CMK (cell line): ENCODE data around the gene ACSL6.
"Not testable (repeated sequence)": the region's sequence is repeated elsewhere in the genome, so short reads cannot be mapped to it uniquely, and the experiment has no call there.

Experiments
- DNase-seq: peaks from one replicate; pipeline ENCODE4 v3.0.0-alpha.2; 2010; ENCODE audit warnings: low read depth

Gene ACSL6

DNA sequence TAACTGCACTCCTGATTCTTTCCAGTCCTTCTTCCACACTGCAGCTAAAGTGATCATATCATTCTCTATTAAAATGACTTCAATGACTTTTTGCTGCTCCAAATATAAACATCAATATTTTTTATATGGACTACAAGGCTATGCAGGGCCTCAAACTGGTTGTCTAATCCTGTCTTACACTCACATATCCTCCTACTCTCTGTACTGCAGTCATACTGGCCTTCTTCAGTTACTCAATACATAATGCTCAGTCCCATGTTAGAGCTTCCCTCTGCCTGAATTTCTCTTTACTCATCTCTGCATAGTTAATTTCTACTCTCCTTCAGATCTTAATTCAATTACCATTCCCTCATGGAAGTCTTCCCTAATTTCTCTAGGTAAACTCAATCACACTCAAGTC, 69.4 kb downstream of the ACSL6 start:
- DNase-seq = no peak

DNA sequence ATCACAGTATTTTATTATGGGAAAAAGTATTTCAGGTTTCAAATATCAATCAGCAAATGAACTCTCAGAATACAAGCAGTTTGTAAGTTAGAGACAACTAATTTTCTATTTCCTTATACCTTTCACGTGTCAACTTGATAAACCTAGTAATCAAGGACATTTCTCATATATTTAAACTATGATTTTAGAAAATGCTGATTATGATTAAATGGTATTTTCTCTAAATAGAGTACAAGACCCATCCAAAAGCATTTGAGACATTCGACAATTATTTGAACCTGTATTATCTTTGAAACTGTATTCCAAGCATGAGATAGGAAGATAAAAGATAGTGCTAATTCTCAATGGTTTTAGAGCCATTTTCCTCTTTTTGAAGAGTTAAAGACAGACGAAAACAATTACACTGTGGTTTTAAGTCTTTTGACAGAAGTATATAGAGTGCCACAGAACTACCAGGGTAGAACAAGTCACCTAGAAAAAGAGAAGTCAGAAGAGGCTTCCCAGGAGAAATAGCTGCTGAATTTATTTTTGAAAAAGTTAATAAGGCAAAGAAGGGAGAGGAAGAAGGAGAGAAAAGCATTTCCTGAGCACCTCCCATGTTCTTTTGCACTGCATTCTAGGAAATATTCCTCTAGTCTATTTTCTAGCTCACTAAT, 71.6 kb downstream of the ACSL6 start:
- DNase-seq = no peak

DNA sequence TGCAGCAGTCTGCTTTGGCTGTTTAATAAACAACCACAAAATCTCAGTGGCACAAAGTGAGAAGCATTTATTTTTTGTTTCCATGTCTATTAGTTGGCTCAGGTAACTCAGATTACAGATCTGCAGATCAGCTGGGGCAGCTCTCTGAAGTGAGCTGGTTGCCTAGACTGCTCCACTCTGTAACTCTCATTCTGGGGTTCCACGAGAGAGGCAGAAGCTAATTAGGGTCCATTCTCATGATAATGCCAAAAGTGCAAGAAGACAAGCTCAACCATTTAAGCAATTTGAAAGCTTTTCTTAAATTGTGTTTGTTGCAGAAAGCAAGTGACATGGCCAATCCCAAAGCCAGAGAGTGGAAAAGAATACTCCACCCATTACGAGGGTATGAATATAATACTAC, 79.2 kb downstream of the ACSL6 start:
- no peak for DNase-seq

DNA sequence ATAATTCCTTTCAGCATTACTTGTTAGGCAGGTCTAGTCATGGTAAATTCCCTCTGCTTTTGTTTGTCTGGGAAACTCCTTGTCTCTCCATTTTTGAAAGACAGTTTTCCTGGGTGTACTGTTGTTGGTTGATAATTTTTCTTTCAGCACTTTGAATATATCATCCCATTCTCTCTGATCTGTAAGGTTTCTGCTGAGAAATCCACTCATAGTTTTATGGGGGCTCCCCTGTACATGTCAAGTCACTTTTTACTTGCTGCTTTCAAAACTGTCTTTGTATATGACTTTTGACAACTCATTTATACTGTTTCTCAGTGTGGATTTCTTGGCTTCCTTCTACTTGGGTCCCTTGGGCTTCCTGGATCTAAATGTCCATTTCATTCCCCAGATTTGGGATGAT, 82.5 kb downstream of the ACSL6 start:
- DNase-seq = no peak

DNA sequence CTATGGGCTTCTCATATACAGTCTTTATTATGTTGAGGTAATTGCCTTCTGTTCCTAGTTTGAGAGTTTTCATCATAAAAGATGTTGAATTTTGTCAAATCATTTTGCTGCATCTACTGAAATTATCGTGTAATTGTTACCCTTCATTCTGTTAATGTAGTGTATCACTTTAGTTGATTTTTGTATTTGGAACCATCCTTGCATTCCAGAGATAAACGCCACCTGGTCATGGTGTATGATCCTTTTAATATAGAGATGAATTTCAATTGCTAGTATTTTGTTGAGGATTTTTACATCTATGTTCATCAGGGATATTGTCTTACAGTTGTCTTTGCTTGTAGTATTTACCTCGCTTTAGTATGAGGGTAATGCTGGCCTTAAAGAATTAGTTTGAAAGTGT, 85.3 kb downstream of the ACSL6 start:
- no peak for DNase-seq

DNA sequence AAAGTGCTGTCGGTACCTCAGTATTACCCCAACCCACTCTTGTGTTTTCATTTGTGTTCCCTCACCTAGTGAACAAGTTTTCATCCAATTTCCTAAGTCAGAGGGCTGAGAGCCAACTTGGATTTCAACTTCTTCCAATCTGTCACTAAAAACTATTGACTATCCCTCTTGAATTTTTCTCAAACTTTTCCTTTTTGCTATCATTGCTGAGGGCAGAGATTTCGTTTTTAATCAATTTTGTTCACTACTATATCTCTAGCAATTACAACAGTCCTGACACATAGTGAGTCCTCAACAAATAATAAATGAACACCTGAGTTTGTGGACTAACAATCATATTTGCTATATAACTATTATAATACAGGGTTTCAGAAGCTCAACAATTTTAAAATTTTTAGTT, 95.0 kb downstream of the ACSL6 start:
- no peak for DNase-seq

DNA sequence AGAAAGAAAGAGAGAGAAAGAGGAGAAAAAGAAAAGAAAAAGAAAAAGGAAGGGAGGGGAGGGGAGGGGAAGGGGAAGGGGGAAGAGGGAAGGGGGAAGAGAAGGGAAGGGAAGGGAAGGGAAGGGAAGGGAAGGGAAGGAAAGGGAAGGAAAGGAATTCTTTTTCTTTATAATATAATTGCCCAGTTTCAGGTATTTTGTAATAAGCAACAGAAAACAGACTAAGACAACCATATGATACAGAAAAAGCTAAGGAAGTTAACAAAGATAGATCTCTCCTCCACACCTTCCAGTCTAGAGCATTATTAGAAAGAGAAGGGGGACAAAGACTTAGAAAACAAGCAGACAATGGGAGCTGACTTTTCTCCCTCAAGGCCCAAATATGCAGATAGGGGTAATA, 97.0 kb downstream of the ACSL6 start:
- no peak for DNase-seq

DNA sequence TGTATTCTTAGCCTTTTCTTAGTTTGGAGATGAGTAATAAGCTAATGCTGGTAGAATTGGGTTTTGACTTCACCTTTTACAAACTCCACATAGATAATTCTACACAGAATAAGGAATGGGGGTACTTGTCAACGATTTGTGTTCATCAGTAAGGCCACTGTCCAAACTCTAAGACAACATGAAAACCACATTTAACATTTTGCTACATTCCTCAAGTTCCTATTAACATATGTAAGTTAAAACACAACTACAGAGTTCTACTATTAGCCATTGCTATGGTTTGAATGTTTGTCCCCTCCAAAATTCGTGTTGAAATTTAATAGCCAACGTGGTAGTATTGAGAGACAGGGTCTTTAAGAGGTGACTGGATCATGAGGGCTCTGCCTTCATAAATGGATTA, 97.9 kb downstream of the ACSL6 start:
- no peak for DNase-seq

DNA sequence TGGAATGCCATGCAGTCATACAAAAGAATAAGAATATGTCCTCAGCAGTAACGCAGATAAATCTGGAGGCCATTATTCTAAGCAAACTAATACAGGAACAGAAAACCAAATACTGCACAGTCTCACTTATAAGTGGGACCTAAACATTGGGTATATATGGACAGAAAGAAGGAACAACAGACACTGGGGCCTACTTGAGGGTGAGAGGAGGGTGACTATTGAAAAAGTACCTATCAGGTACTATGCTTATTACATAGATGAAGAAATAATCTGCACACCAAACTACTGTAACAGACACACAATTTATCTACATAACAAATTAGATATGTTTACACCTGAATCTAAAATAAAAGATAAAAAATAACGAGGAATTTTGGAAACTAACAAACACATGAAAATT, 104.8 kb downstream of the ACSL6 start:
- no peak for DNase-seq

DNA sequence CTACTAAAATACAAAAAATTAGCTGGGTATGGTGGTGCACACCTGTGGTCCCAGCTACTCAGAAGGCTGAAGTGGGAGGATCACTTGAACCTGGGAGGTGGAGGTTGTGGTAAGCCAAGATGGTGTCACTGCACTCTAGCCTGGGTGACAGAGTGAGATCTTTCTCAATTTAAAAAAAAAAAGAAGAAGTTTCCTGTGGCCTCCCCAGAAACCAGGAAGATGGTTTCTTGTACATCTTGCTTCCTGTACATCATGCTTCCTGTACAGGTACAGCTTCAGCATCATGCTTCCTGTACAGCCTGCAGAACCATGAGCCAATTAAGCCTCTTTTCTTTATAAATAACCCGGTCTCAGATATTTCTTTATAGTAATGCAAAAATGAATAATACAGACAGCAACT, 109.2 kb downstream of the ACSL6 start:
- not testable (repeated sequence) for DNase-seq
